DOHH2 (cell line): ENCODE measurements around the gene VTI1A.

ENCODE experiments used
- H3F3A ChIP-seq: fragments of 200-600 bp; sonication (generic), shearing (Covaris generic); 2 replicates; pipeline ENCODE4 v1.6.0; 2016; ENCODE audit warnings: antibody characterized with exemption, mild to moderate bottlenecking; ENCODE audit not compliant: control insufficient read depth, insufficient read depth
- H3K27ac ChIP-seq: fragments of 200-600 bp; sonication (generic); 2 replicates; pipeline ENCODE4 v1.5.1; 2014; ENCODE audit warnings: low read depth, mild to moderate bottlenecking, low read length, moderate library complexity
- H3K27me3 ChIP-seq: fragments of 200-600 bp; sonication (generic); 2 replicates; pipeline ENCODE4 v1.6.1; 2014; ENCODE audit warnings: mild to moderate bottlenecking, low read length, mixed read lengths; ENCODE audit not compliant: control insufficient read depth
- H3K36me3 ChIP-seq: fragments of 200-600 bp; sonication (generic); 2 replicates; pipeline ENCODE4 v1.6.1; 2014; ENCODE audit warnings: mild to moderate bottlenecking, low read length, moderate library complexity, mixed read lengths; ENCODE audit not compliant: control insufficient read depth
- H3K4me1 ChIP-seq: fragments of 200-600 bp; sonication (generic); 2 replicates; pipeline ENCODE4 v1.6.1; 2014; ENCODE audit warnings: mild to moderate bottlenecking, low read length, mixed read lengths; ENCODE audit not compliant: control insufficient read depth
- H3K4me2 ChIP-seq: fragments of 200-600 bp; sonication (generic); 2 replicates; pipeline ENCODE4 v1.6.0; 2014; ENCODE audit warnings: mild to moderate bottlenecking, low read length, moderate library complexity
- H3K4me3 ChIP-seq: fragments of 200-600 bp; sonication (generic); 2 replicates; pipeline ENCODE4 v1.5.1; 2014; ENCODE audit warnings: mild to moderate bottlenecking, low read length, mixed read lengths
- H3K79me2 ChIP-seq: fragments of 200-600 bp; sonication (generic); 2 replicates; pipeline ENCODE4 v1.6.1; 2014; ENCODE audit warnings: mild to moderate bottlenecking, low read length, mixed read lengths; ENCODE audit not compliant: control insufficient read depth
- H3K9me2 ChIP-seq: fragments of 200-600 bp; sonication (generic); replicated peaks from 2 replicates; pipeline ENCODE4 v1.6.1; 2014; ENCODE audit warnings: mild to moderate bottlenecking, low read length, mixed read lengths; ENCODE audit not compliant: control insufficient read depth
- H3K9me3 ChIP-seq: fragments of 200-600 bp; sonication (generic); 2 replicates; pipeline ENCODE4 v1.6.1; 2014; ENCODE audit warnings: antibody characterized with exemption, low read length, mixed read lengths; ENCODE audit not compliant: control insufficient read depth, insufficient read depth
- H4K20me1 ChIP-seq: fragments of 200-600 bp; sonication (generic); 2 replicates; pipeline ENCODE4 v1.6.0; 2014; ENCODE audit warnings: low read depth, mild to moderate bottlenecking, antibody characterized with exemption, low read length, moderate library complexity; ENCODE audit not compliant: control insufficient read depth, insufficient read depth
- EZH2phosphoT487 ChIP-seq: fragments of 200-600 bp; sonication (generic); IDR thresholded peaks from 2 replicates; pipeline ENCODE4 v1.6.1; 2017; ENCODE audit warnings: borderline replicate concordance, mild to moderate bottlenecking, antibody characterized with exemption, low read length, moderate library complexity, mixed read lengths
- TF ChIP-seq, protein P1 (sequence below): fragments of 200-600 bp; sonication (generic); IDR thresholded peaks from one replicate; pipeline ENCODE4 v1.5.1; 2014; ENCODE audit warnings: antibody characterized with exemption, mild to moderate bottlenecking, low read depth, low read length; ENCODE audit not compliant: poor library complexity, severe bottlenecking

Gene VTI1A

DNA sequence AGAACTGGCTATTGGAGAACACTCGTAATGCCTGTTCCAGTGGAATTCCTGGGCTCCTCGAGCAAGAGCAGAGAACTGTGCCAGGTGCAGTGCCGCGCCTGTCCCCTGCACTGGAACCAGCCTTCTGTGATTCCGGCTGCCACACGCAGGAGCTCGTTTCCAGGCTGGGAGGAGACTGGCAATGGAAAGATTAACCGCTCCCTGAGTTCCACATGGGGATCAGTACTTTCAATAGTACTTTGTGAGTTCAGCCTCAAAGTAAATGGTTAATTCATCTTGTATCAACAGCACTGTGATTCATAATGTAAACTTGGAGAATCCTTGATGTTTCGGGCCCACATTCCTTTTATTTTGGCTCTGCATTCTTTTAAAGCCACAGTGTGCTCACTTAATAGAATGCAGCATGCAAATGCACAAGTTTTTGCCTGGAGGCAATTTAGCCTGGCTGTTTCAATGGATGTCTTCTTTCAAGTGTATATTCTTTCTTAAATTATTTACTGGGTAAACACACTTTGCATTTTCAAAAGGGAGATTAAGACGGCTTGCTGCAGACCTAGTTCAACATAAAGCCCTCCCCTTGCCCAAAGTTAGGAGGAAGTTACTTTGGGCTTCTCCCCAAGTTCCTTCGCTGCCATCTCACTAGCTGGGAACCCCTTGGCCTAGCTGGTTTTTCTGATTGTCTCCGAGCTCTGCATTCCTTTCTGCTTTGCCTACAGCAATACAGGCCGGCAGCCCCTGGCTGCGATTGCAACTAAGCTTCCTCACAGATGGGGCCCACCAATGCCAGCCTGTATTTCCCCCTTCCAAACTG, 364.9 kb downstream of the VTI1A start:
- H3F3A ChIP-seq, result no peaks in the 10 kb centered on the region
- H3K27me3 ChIP-seq, result no peaks in the 10 kb centered on the region
- H3K9me2 ChIP-seq, result no peaks in the 10 kb centered on the region
- no peaks in the 10 kb centered on the region for H3K79me2 ChIP-seq
- no peaks in the 10 kb centered on the region for H3K4me1 ChIP-seq
- no peaks in the 10 kb centered on the region for H3K9me3 ChIP-seq
- H3K4me3 ChIP-seq, result no peak overlapping the region
- H3K36me3 ChIP-seq, result no peaks in the 10 kb centered on the region
- H3K4me2 ChIP-seq, result no peak overlapping the region
- H4K20me1 ChIP-seq, result no peaks in the 10 kb centered on the region
- H3K27ac ChIP-seq, result no peak overlapping the region
- TF ChIP-seq, protein P1, sequence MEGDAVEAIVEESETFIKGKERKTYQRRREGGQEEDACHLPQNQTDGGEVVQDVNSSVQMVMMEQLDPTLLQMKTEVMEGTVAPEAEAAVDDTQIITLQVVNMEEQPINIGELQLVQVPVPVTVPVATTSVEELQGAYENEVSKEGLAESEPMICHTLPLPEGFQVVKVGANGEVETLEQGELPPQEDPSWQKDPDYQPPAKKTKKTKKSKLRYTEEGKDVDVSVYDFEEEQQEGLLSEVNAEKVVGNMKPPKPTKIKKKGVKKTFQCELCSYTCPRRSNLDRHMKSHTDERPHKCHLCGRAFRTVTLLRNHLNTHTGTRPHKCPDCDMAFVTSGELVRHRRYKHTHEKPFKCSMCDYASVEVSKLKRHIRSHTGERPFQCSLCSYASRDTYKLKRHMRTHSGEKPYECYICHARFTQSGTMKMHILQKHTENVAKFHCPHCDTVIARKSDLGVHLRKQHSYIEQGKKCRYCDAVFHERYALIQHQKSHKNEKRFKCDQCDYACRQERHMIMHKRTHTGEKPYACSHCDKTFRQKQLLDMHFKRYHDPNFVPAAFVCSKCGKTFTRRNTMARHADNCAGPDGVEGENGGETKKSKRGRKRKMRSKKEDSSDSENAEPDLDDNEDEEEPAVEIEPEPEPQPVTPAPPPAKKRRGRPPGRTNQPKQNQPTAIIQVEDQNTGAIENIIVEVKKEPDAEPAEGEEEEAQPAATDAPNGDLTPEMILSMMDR, result no peak
- no peak for TF ChIP-seq EZH2phosphoT487

DNA sequence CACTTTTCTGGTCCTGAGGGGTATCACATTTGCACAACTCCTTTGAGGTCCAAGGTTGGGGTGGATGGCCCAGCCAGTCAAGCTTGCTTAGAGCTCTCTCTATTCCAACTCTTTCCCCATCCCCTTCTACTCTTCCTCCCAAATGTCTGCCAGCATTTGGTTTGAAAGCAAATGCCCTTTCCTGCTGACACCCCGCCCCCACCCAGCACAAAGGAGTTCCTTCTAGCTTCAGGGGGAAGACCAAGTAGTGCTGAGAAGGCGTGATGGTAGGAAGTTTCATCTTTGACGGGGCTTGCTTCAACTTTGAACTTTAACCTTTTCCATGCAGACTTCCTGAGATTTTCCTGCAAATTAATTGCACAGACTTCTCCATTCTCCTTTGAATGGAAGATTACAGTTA, 365.6 kb downstream of the VTI1A start:
- Histone ChIP-seq H3K36me3 (no peaks in the 10 kb centered on the region), H3K4me1 (no peaks in the 10 kb centered on the region), H3F3A (no peaks in the 10 kb centered on the region), H3K27me3 (no peaks in the 10 kb centered on the region), H3K4me2 (no peak overlapping the region), H3K9me2 (no peaks in the 10 kb centered on the region), H4K20me1 (no peaks in the 10 kb centered on the region), H3K79me2 (no peaks in the 10 kb centered on the region), H3K9me3 (no peaks in the 10 kb centered on the region), H3K4me3 (no peak overlapping the region), H3K27ac (no peak overlapping the region)
- TF ChIP-seq EZH2phosphoT487, result no peak
- TF ChIP-seq, protein P1, result no peak

DNA sequence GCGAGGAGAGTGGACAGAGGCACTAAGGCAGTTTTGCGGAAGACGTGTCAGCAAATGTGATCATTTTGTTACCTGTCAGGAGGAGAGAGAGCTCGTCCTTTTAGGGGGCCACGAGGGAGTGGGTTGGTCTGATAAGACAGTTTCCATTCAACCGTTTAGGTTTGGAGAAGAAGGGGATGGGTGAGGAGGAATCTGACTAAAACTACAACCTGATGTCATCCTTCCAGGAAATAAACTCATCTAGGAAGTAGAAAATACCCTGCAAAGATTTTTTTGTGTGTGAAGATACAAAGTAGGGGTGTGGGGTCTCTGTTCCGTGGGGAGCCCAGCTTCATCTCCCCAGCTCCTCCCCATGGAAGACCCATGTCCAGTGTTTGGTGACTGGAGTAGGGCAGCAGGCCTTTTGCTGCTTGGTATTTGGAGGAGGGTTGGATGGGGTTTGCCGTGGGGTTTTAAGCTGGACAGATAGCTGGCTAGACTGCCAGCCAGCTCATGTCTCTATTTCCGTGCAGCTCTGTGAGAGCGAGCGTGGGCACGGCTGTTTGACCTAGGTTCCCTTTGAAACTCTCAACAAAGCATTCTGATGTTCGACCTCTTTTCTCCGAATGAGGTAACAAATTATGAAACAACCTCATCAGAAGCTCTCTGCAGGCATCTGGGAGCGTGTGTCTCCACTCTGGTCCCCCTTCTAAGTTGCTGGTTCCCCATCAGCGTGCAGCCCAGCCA, 367.0 kb downstream of the VTI1A start:
- Histone ChIP-seq H3K27me3 (no peaks in the 10 kb centered on the region), H3K9me2 (no peaks in the 10 kb centered on the region), H3K4me1 (no peaks in the 10 kb centered on the region), H3K79me2 (no peaks in the 10 kb centered on the region), H3K4me3 (no peak overlapping the region), H4K20me1 (no peaks in the 10 kb centered on the region), H3K27ac (no peak overlapping the region), H3K4me2 (no peak overlapping the region), H3K9me3 (no peaks in the 10 kb centered on the region), H3F3A (no peaks in the 10 kb centered on the region), H3K36me3 (no peaks in the 10 kb centered on the region)
- TF ChIP-seq, protein P1, result no peak
- no peak for TF ChIP-seq EZH2phosphoT487
